HG03571 (cell line): ENCODE measurements around the gene ANGPTL8.

Experiments
- ATAC-seq: cut with Tn5 transposase; IDR thresholded peaks from one replicate; pipeline ENCODE4 v1.9.1; 2021; ENCODE audit not compliant: unreplicated experiment

Gene ANGPTL8

GRCh38 chr19:11288349-11288748 lies 48.9 kb downstream of the ANGPTL8 start:
- no peak for ATAC-seq

GRCh38 chr19:11290256-11290655 lies 50.8 kb downstream of the ANGPTL8 start:
- no peak for ATAC-seq

GRCh38 chr19:11291415-11291814 lies 52.0 kb downstream of the ANGPTL8 start:
- ATAC-seq: no peak
